Hepatocyte (in vitro differentiated cells): ENCODE data around the gene TRNP1.

ENCODE experiments used
- EZH2phosphoT487 ChIP-seq: fragments of 200-600 bp; sonication (generic); IDR thresholded peaks from one replicate; pipeline ENCODE4 v1.6.1; 2018; ENCODE audit warnings: antibody characterized with exemption, mild to moderate bottlenecking, low read depth, moderate library complexity; ENCODE audit not compliant: unreplicated experiment, severe bottlenecking
- TF ChIP-seq, protein P1 (sequence below): fragments of 200-600 bp; sonication (generic); IDR thresholded peaks from 2 replicates; pipeline ENCODE4 v1.5.1; 2016; ENCODE audit warnings: antibody characterized with exemption, mild to moderate bottlenecking; ENCODE audit not compliant: poor library complexity

GRCh38 chr1:27049100-27049499, 55.6 kb downstream of the TRNP1 start:
- TF ChIP-seq, protein P1, sequence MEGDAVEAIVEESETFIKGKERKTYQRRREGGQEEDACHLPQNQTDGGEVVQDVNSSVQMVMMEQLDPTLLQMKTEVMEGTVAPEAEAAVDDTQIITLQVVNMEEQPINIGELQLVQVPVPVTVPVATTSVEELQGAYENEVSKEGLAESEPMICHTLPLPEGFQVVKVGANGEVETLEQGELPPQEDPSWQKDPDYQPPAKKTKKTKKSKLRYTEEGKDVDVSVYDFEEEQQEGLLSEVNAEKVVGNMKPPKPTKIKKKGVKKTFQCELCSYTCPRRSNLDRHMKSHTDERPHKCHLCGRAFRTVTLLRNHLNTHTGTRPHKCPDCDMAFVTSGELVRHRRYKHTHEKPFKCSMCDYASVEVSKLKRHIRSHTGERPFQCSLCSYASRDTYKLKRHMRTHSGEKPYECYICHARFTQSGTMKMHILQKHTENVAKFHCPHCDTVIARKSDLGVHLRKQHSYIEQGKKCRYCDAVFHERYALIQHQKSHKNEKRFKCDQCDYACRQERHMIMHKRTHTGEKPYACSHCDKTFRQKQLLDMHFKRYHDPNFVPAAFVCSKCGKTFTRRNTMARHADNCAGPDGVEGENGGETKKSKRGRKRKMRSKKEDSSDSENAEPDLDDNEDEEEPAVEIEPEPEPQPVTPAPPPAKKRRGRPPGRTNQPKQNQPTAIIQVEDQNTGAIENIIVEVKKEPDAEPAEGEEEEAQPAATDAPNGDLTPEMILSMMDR = no peak
- TF ChIP-seq EZH2phosphoT487 = no peak
